T-helper 1 cell treated with Interleukin-12 subunit alpha and Interleukin-12 subunit beta and Interleukin-4 antibody, amounts not matched to agents 30 μg/mL and 1 μg/mL, for 36 hours (primary cell): Measurements from ENCODE around the gene FAM120C.

Source experiments
- H3K27ac Mint-ChIP-seq: one replicate; pipeline ENCODE4 v1.8.0; 2021; ENCODE audit warnings: mild to moderate bottlenecking, mixed read lengths
- H3K27me3 Mint-ChIP-seq: one replicate; pipeline ENCODE4 v1.8.0; 2021; ENCODE audit warnings: low read depth, mixed read lengths
- H3K36me3 Mint-ChIP-seq: one replicate; pipeline ENCODE4 v1.8.0; 2021; ENCODE audit warnings: low read depth, mixed read lengths
- H3K4me1 Mint-ChIP-seq: one replicate; pipeline ENCODE4 v1.8.0; 2021; ENCODE audit warnings: low read depth, mixed read lengths
- H3K4me3 Mint-ChIP-seq: one replicate; pipeline ENCODE4 v1.8.0; 2021; ENCODE audit warnings: mild to moderate bottlenecking, moderate library complexity, mixed read lengths
- H3K9me3 Mint-ChIP-seq: one replicate; pipeline ENCODE4 v1.8.0; 2021; ENCODE audit warnings: mixed read lengths

FAM120C gene, protein sequence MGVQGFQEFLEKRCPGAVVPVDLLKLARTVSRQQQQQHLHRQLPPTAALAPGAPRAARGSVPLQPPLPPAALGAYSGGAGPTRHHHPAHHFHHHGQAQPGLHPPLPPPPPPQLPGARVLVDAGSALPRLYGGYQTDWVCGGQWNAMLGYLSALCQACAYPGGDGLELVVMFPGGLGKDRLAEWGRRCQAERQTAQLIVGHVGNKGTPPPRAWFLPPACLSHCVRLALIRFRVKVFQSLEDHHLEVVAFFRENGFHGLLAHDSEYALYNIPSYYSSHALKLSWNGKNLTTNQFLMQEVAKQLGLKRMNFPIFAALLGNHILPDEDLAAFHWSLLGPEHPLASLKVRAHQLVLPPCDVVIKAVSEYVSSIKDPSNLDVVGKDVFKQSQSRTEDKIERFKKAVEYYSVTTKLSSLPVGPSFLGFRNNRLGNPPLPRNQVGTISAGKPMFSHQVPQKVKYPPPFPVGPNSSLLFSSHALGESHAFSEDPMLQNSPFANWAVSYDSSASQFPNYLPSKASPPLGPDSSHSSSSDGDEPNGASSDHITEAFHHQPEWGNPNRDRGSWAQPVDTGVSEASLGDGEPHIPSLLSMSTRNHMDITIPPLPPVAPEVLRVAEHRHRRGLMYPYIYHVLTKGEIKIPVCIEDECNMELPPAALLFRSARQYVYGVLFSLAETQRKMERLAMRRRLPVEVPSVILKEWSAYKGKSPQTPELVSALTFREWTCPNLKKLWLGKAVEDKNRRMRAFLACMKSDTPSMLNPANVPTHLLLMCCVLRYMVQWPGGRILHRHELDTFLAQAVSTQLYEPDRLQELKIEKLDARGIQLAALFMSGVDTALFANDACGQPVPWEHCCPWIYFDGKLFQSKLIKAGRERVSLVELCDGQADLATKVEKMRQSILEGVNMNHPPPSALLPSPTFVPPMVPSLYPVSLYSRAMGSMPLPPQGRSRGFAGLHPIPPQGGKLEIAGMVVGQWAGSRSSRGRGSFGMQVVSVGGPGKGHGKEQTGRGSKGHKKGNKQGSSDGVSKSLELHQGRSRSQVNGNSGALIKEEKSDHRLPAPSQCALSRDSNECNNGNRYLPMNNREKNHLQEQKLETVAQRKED

DNA sequence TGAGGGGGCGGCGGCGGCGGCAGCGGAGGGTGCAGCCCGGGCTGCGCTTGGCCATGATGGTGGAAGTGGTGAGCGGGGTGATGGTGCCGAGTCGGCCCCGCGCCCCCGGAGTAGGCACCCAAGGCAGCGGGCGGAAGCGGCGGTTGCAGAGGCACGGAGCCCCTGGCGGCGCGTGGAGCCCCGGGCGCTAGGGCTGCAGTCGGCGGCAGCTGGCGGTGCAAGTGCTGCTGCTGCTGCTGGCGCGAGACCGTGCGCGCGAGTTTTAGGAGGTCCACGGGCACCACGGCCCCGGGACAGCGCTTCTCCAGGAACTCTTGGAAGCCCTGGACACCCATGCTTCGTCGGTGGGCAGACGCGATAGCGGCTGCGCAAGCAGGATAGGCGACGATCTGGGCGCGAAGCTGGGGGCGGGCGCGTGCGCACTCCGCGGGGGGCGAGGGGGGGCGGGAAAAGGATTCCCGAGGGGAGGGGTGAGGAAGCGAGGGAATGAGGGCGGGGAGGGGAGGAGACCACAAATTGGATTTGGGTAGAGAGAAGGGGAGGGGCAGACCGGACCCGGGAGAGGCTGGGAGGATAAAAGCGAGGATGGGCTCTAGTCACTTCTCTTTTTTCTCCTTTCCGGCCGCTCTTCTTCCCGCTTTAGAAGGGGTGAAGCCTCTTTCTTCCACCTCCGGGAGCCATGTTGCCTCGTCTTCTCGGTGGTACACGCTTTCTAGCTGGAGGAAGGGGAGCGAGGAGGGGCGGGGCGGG, at the start of gene FAM120C:
Gene FAM120C, minus strand, starts transcription at position 391 of the 750 bp plus-strand sequence. Its CDS starts 56 bp downstream, at position 335.
- Mint-ChIP-seq H3K27ac (peak within 1 kb of the TSS; percentile 82), H3K4me3 (peak within 1 kb of the TSS; percentile 87), H3K27me3 (no peaks in the 10 kb centered on the region)

DNA sequence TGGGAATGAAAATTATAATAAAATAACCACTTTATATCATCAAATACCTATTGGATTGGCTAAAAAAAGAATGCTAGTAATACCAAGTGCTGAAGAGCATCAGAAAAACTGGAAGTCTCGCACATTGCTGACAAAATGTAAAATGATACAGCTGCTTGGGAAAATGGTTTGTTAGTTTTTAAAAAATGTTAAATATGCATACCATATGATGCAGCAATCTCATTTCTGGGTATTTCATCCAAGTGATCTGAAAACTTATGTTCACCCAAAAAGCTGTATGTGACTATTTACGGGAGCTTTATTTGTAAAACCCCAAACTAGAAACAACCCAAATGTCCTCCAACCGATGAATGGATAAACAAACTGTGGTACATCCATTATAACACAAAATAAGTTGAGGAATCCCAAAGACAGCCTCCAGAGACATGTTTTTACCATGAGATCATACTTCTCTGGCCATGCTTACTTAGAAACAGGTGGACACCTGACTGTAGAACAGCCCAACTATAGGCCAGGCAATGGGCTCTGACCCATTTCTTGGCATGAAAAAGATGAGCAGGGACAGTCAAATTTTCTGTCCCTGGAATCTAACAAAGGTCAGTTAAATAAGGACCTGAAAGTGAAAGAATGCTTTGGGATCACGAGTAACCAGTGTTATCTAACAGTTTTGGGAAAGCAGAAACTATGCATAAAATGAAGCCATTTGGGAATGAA, 47.5 kb upstream of the FAM120C start:
- no peaks in the 10 kb centered on the region for H3K4me1 Mint-ChIP-seq
- no peaks in the 10 kb centered on the region for H3K9me3 Mint-ChIP-seq
- no peaks in the 10 kb centered on the region for H3K36me3 Mint-ChIP-seq
- no peak overlapping the region for H3K4me3 Mint-ChIP-seq
- no peaks in the 10 kb centered on the region for H3K27me3 Mint-ChIP-seq
- H3K27ac Mint-ChIP-seq = no peak overlapping the region

More for the DNA sequence above, at the start of gene FAM120C:
- Mint-ChIP-seq H3K4me1 (peaks cover 31% of the 10 kb centered on the region), H3K9me3 (no peaks in the 10 kb centered on the region), H3K36me3 (peaks cover 18% of the 10 kb centered on the region)

DNA sequence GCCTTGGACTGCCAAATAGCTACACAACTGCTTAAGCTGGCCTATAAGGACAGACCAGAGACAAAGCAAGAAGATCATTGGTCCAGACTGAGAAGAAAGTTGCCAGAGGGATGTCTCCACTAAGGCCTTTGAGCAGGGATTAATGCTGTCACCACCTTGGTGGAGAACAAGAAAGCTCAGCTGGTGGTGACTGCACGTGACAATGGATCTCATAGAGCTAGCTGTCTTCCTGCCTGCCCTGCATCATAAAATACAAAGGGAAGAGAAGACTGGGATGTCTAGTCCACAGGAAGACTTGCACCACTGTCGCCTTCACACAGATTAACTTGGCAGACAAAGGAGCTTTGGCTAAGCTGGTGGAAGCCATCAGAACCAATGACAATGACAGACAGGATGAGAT, 40.5 kb upstream of the FAM120C start:
- Mint-ChIP-seq H3K4me3 (no peak overlapping the region), H3K27ac (no peak overlapping the region), H3K36me3 (no peaks in the 10 kb centered on the region), H3K9me3 (no peaks in the 10 kb centered on the region), H3K27me3 (no peaks in the 10 kb centered on the region), H3K4me1 (no peaks in the 10 kb centered on the region)

DNA sequence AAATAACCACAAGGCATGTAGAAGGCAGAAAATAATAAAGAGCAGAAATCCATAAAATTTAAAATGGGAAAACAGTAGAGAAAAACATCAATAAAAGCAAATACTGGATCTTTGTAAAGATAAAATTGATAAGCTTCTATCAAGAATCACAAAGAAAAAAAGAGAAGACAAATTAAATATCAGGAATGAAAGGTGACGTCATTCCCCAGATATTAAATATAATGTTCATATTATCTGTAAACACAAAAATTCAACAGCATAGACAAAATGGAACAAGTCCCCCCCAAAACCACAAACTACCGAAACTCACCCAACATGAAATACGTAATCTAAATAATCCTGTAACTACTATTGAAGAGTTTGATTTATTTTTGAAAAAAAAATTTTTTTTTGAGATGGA, 30.5 kb upstream of the FAM120C start:
- H3K27ac Mint-ChIP-seq = no peak overlapping the region
- no peak overlapping the region for H3K4me3 Mint-ChIP-seq
- no peaks in the 10 kb centered on the region for H3K27me3 Mint-ChIP-seq
- no peaks in the 10 kb centered on the region for H3K36me3 Mint-ChIP-seq
- no peaks in the 10 kb centered on the region for H3K4me1 Mint-ChIP-seq
- no peaks in the 10 kb centered on the region for H3K9me3 Mint-ChIP-seq

DNA sequence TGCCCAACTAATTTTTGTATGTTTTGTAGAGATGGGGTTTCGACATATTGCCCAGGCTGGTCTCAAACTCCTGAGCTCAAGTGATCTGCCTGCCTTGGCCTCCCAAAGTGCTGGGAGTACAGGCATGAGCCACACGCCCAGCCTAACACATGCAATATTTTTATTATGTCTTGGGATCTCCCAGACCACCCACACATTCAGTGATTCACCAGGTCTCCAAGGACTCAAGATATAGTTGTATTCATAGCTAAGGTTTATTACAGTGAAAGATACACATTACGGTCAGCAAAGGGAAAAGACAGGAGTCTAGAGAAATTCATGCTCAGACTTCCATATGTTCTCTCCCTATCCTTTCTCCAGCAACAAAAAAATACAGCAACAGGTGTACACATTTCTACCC, 25.5 kb upstream of the FAM120C start:
- Mint-ChIP-seq H3K27me3 (no peaks in the 10 kb centered on the region), H3K36me3 (no peaks in the 10 kb centered on the region), H3K4me1 (no peaks in the 10 kb centered on the region), H3K4me3 (no peak overlapping the region), H3K9me3 (no peaks in the 10 kb centered on the region), H3K27ac (no peak overlapping the region)

DNA sequence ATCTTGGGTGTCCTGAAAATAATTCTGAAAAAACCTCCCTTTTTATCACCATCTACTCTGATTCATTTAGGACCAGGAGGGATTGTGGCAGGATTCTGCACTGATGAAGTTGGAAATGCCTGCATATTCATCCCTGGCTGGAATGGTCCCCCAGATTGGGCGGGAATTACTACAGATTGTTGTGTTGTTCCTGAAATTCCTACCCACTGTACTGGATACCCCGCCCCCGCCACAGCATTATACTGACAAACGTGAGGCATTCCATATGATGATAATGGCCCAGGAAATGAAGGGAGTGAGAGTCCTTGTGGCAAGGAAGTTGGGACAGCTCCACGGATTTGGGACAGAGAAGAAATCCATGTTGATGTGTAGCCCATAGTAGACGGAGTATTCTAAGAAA, 15.2 kb upstream of the FAM120C start:
- Mint-ChIP-seq H3K36me3 (no peaks in the 10 kb centered on the region), H3K4me1 (no peaks in the 10 kb centered on the region), H3K27me3 (peaks cover 9% of the 10 kb centered on the region), H3K9me3 (no peaks in the 10 kb centered on the region), H3K27ac (no peak overlapping the region), H3K4me3 (no peak overlapping the region)

DNA sequence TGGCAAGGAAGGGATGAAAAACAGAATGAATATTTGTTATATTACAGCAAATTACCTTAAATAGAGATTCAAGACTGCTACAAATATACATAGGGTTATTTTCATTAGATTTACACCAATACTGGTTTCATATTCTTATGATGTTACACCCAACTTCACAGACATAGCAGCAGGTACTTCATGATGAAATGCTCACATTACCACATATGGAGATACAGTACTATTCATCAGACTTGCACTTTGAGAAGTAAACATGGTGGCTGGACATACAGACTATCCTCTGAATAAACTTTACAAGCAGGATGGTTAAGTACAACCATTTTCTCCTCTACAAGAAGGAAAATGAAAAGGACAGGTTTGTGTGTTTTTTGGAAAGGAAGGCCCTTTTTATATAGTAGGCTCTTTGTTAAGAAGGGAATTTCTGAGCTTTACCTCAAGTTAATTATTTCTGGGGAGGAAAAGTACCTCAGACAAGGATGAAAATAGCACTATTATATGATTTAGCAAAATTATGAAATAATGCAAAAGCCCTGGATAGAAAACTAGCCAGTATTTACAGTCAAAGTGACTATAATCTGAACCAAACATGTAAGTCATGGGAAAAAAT, 12.0 kb upstream of the FAM120C start:
- Mint-ChIP-seq H3K36me3 (no peaks in the 10 kb centered on the region), H3K27me3 (peaks cover 8% of the 10 kb centered on the region), H3K4me1 (no peaks in the 10 kb centered on the region), H3K27ac (no peak overlapping the region), H3K4me3 (no peak overlapping the region), H3K9me3 (no peaks in the 10 kb centered on the region)

DNA sequence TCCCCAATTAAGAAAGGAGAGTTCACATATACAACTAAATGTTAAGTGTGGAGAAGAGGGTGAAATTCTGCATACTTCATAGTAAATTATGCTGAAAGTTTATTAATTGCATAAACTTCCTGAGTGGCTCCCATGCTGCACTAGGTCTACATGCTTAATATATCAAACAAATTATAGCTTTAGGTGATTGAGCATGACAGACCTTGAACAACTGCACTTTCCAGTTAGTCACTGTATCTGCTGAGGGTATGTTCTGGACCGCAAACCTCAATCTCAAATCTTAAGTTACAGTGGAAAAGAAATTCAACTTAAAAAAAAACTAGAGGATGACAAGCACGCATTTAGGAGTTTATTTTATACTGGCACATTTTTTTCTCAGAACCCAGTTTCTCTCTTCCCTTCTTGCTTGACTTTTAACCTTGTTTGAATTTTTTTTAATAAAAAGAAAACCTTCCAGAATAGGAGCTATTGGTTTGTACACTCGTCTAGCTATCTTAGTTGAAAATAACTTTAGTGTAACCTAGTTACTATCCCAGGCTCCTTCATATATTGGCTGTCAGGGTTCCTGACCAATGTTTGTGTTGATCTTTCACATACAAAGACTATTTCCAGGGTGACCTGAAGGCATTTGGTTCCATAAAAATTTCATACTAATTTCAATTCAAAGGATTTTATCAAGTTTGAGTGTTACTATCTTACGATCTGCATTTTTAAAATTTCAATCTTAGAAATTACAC, 10.2 kb upstream of the FAM120C start:
- Mint-ChIP-seq H3K4me1 (no peaks in the 10 kb centered on the region), H3K4me3 (no peak overlapping the region), H3K9me3 (no peaks in the 10 kb centered on the region), H3K27me3 (peaks cover 4% of the 10 kb centered on the region), H3K36me3 (no peaks in the 10 kb centered on the region), H3K27ac (no peak overlapping the region)

DNA sequence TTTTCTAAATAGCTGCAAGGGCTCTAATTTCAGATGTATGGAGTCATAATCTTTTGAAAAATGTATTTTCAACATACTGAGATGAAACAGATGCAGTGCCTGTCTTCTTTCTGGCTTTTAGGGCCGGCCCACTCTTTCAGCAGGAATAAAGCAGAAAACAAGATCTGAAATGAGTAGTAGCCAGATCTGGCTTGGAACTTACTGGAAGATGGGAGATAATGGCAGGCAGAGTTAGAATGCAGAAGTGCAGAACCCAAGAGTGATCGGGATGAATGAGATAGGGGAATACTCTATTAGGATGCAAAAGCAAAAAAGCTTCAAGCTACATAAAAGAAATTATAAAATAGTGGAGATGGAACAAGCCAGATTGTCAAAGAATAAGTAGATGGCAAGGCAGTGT, 1.4 kb upstream of the FAM120C start:
- H3K9me3 Mint-ChIP-seq = no peaks in the 10 kb centered on the region
- H3K27me3 Mint-ChIP-seq = no peaks in the 10 kb centered on the region
- peaks cover 24% of the 10 kb centered on the region for H3K4me1 Mint-ChIP-seq
- H3K4me3 Mint-ChIP-seq = no peak overlapping the region
- H3K27ac Mint-ChIP-seq = no peak overlapping the region
- peaks cover 16% of the 10 kb centered on the region for H3K36me3 Mint-ChIP-seq

DNA sequence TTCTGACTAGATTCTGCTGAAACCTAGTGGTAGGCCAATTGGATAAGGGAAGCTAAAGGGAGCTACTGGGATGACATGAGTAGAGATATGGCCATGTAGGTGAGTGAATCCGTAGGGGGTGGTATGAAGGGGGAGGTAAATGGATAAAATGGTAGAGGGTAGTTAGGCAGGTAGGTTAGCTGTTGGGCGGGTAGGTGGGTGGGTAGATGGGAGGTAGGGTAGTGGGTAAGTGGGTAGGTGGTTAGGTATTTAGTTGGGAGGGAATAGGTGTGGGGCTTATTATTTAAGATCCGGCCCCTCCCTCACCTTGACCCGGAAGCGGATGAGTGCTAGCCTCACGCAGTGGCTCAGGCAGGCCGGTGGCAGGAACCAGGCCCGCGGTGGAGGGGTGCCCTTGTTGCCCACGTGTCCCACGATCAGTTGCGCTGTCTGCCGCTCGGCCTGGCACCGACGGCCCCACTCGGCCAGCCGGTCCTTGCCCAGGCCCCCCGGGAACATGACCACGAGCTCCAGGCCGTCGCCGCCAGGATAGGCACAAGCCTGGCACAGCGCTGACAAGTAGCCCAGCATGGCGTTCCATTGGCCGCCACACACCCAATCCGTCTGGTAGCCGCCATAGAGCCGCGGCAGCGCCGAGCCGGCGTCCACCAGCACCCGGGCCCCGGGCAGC, 725 bp downstream of the FAM120C start:
- no peaks in the 10 kb centered on the region for H3K9me3 Mint-ChIP-seq
- peak overlapping the region; percentile 82 for H3K4me3 Mint-ChIP-seq
- H3K36me3 Mint-ChIP-seq = peaks cover 18% of the 10 kb centered on the region
- no peaks in the 10 kb centered on the region for H3K27me3 Mint-ChIP-seq
- peaks cover 37% of the 10 kb centered on the region for H3K4me1 Mint-ChIP-seq
- peak overlapping the region; percentile 81 for H3K27ac Mint-ChIP-seq

DNA sequence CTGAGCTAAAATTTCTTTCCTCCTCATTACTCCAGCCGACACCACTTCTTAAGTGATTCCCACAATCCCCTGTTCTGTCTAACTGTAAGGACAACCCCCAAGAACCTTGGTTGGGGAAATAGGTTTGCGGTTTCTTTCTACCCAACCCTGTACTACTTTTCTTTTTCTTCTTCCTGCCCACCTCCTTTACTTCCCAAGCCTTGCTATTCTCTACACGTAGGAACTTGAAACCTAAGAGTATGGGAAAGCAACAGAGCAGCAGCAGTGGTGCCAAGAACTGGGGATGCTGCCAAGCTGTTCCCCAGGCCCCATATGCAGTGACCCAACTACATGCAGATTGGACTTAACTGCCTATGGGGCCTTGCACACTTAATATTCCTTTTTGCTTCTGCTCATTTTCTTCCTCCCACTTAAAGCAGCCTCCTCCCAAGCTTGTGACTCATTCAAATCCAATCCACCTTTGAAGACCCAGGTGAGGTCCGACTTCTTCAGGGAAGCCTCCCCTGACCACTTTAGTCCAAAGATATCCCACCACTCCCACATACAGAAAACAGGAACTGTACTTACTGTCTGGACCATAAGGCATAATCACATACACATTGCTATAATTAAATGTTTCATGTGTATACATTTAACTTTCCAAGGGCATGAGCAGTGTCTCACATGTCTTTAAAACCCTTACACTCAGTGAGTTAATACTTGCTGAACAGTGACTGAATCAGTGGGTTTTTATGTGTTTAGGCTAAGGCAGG, 1.7 kb downstream of the FAM120C start:
- H3K9me3 Mint-ChIP-seq = no peaks in the 10 kb centered on the region
- H3K4me3 Mint-ChIP-seq = peak overlapping the region; percentile 82
- peak overlapping the region; percentile 81 for H3K27ac Mint-ChIP-seq

DNA sequence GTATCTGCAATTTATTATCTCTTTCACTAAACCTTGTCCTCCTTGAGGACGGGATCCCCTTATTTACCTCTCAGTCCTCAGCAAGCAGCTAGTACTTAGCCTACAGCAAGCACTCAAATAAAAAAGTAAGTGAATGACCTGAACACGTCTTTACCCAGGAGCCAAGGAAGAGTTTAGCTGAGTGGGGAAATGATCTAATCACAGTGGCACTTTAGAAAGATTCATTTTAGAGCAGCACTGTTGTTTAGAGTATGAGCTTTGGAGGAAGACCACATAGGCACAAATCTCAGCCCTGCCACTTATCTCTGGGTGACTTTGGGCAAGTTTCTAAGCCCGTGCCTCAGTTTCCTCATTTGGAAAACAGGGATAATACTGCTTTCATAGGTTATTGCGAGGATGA, 2.7 kb downstream of the FAM120C start:
- Mint-ChIP-seq H3K4me3 (peak overlapping the region; percentile 40), H3K9me3 (no peaks in the 10 kb centered on the region), H3K4me1 (peaks cover 40% of the 10 kb centered on the region), H3K36me3 (peaks cover 24% of the 10 kb centered on the region), H3K27ac (no peak overlapping the region), H3K27me3 (no peaks in the 10 kb centered on the region)

More for the DNA sequence above, 1.7 kb downstream of the FAM120C start:
- H3K4me1 Mint-ChIP-seq = peaks cover 40% of the 10 kb centered on the region
- H3K36me3 Mint-ChIP-seq = peaks cover 24% of the 10 kb centered on the region
- H3K27me3 Mint-ChIP-seq = no peaks in the 10 kb centered on the region
